HG02884 (cell line): ENCODE measurements around the gene DMXL1.

Source experiments
- ATAC-seq: cut with Tn5 transposase; IDR thresholded peaks from one replicate; pipeline ENCODE4 v1.9.1; 2021; ENCODE audit warnings: mild to moderate bottlenecking, moderate library complexity; ENCODE audit not compliant: unreplicated experiment

DMXL1 gene

GRCh38 chr5:119268387-119269060 is 197.6 kb downstream of the DMXL1 start:
- peak; percentile 75 for ATAC-seq

- peak; percentile 7 for ATAC-seq
These were observed 198.4 kb downstream of the DMXL1 start for GRCh38 chr5:119269061-119269944.

GRCh38 chr5:119270121-119270565 is 199.3 kb downstream of the DMXL1 start:
- ATAC-seq = no peak

- ATAC-seq = no peak
These were observed 200.3 kb downstream of the DMXL1 start for GRCh38 chr5:119270960-119271757.

- ATAC-seq = no peak
These were observed 201.2 kb downstream of the DMXL1 start for GRCh38 chr5:119271758-119272730.

GRCh38 chr5:119273391-119273839 is 202.5 kb downstream of the DMXL1 start:
- no peak for ATAC-seq

GRCh38 chr5:119274030-119274766 is 203.3 kb downstream of the DMXL1 start:
- ATAC-seq = no peak

- peak; percentile 40 for ATAC-seq
These were observed 203.9 kb downstream of the DMXL1 start for GRCh38 chr5:119274767-119275130.

GRCh38 chr5:119275146-119275545 is 204.3 kb downstream of the DMXL1 start:
- ATAC-seq = peak; percentile 23

- peak; percentile 63 for ATAC-seq
These were observed 204.8 kb downstream of the DMXL1 start for GRCh38 chr5:119275601-119276173.

GRCh38 chr5:119276978-119277377 is 206.1 kb downstream of the DMXL1 start:
- peak; percentile 21 for ATAC-seq

GRCh38 chr5:119279093-119279492 is 208.2 kb downstream of the DMXL1 start:
- no peak for ATAC-seq

- ATAC-seq = no peak
These were observed 209.5 kb downstream of the DMXL1 start for GRCh38 chr5:119280380-119280779.

GRCh38 chr5:119282628-119283027 is 211.7 kb downstream of the DMXL1 start:
- no peak for ATAC-seq

GRCh38 chr5:119284031-119284430 is 213.1 kb downstream of the DMXL1 start:
- ATAC-seq = no peak

GRCh38 chr5:119285070-119285916 is 214.4 kb downstream of the DMXL1 start:
- no peak for ATAC-seq

- ATAC-seq = no peak
These were observed 215.9 kb downstream of the DMXL1 start for GRCh38 chr5:119286511-119287488.
